ENCODE data around the gene LRRC4. TPM values are rescaled to one million over a fixed set of nuclear protein-coding genes. Genes with fewer than 3 reads are reported as not detected.

Gene LRRC4
- total RNA-seq, 1 donor from 2014 or later = 0.77 TPM

DNA sequence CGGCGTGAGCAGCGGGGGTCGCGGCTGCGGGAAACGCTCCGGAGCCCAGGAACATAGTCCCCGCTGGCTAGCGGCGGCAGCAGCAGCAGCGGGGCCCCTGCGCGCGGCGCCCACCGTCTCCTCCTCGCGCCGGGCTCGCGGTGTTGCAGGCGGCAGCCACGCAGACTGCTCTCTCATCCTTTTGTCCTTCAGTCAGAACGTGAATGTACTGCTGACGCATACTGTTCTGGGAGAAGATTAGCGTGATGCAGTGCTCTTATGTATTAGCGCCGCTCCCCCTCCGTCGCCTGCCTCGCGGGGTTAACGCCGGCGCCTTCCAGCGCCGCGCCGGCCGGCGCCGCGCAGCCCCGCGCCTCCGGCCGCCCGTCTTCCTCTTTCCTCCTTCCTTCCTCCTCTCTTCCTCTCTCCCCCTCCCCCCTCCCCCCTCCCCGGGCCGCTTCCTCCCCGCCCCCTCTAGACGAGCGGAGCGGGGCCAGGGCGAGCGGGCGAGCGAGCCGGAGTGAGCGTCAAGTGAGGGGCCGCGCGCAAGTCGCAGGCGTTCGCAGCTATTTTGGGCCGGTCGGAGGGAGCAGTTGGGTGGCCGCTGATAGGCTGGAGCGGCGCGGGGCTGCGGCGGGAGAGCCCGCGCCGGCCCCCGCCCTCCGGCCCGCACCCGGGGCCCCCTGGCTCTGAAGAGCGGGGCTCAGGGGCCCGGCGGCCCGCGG lies 816 bp upstream of the LRRC4 start:
- DNase-seq (ENCODE audit: low read depth in 2 of 2) = peak; percentile 59 to 91

- DNase-seq (ENCODE audit: low read depth in 2 of 2) = no peak
These were observed 979 bp downstream of the LRRC4 start for GRCh38 chr7:128030263-128030653.

- no peak for DNase-seq (ENCODE audit: low read depth in 2 of 2)
These were observed 1.7 kb downstream of the LRRC4 start for GRCh38 chr7:128029405-128029995.

DNA sequence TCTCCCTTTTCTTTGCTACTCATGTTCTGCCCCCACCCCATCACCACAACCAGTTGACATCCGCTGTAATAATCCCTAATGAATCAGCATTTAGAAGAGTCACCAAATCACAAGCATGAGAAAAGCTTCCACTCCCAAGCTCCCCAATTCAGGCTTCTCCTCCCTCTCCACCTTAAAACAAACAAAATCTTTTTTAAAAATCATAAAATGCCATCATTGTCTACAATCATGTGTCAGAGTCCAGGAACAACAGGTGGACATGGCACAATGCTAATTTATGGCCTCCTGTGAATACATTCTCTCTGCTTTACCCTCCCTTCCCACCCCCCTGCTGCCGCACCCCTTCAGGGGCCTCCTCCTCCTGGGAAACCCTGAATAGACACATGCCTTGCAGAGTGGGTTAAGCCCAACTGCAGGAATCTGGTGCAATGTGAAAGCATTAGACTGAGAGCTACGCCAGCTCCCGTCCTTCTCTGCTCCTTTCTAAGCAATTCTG lies 3.7 kb downstream of the LRRC4 start:
- DNase-seq (ENCODE audit: low read depth in 2 of 2) = no peak

DNA sequence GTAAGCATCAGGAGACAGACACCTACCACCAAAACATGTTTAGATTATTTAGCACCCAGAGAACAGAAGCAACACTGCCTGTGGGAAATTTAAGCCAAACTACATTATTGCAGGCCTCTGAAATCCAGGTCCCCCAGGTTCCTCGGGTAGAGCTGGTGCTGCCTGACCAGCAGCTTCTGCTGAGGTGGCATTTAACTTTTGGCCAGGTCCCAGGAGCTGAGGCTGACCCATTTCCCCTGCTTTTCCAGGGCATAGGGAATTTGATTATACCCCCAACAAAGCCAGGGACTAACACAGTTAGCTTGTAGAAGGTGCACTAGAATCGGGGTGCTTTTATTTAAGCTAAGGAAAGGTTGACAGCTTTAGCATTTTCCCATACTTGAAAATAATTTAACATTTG lies 4.7 kb downstream of the LRRC4 start:
- no peak for DNase-seq (ENCODE audit: low read depth in 2 of 2)

DNA sequence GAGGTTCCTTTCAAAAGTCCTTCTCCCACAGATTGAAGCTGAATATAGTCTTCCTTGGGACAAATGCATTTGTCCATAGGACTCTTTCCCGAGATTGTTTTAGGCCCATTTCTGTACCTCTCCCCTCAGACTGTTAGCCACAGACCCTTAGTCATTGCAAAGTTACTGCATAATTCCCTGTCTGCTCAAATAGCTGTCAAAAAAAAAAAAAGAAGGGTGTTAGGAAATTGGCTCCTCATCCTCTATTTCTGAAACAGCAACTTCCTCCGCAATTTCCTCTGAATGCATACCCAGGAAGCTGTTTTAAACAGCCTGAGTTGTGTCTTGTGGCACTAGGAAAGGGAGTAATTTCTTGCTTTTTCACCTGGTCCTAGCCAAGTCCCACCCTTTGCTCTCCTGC lies 5.4 kb downstream of the LRRC4 start:
- DNase-seq (ENCODE audit: low read depth in 2 of 2) = peak in 1 of 2 donors; percentile 18

- DNase-seq (ENCODE audit: low read depth in 2 of 2) = peak in 1 of 2 donors; percentile 29
These were observed 5.9 kb downstream of the LRRC4 start for GRCh38 chr7:128025380-128025779.

GRCh38 chr7:128024151-128024550 lies 7.1 kb downstream of the LRRC4 start:
- DNase-seq (ENCODE audit: low read depth in 2 of 2) = no peak

GRCh38 chr7:128022631-128023532 lies 8.4 kb downstream of the LRRC4 start:
- DNase-seq (ENCODE audit: low read depth in 2 of 2) = no peak

- no peak for DNase-seq (ENCODE audit: low read depth in 2 of 2)
These were observed 9.9 kb downstream of the LRRC4 start for GRCh38 chr7:128021366-128021765.

GRCh38 chr7:128020159-128020558 lies 11.1 kb downstream of the LRRC4 start:
- DNase-seq (ENCODE audit: low read depth in 2 of 2) = no peak

DNA sequence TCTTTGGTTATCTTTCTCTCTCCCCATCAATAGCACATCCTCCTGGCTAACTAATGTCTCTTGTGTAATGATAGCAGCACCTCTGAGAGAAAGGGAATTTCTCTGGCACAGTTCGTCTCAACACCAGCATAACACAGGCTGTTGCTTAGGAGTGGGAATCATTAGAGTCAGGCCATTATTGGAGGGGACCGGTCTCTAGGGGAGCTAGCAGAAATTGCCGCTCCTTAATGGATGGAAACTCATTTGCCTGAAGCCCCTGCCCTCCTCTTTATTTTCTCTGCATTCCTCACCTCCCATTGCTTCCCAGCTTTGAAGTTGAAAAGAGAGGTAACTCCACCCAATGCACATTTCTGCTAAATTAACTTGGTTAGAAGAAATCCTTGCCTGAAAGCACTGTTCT lies 11.9 kb downstream of the LRRC4 start:
- DNase-seq (ENCODE audit: low read depth in 2 of 2) = no peak

DNA sequence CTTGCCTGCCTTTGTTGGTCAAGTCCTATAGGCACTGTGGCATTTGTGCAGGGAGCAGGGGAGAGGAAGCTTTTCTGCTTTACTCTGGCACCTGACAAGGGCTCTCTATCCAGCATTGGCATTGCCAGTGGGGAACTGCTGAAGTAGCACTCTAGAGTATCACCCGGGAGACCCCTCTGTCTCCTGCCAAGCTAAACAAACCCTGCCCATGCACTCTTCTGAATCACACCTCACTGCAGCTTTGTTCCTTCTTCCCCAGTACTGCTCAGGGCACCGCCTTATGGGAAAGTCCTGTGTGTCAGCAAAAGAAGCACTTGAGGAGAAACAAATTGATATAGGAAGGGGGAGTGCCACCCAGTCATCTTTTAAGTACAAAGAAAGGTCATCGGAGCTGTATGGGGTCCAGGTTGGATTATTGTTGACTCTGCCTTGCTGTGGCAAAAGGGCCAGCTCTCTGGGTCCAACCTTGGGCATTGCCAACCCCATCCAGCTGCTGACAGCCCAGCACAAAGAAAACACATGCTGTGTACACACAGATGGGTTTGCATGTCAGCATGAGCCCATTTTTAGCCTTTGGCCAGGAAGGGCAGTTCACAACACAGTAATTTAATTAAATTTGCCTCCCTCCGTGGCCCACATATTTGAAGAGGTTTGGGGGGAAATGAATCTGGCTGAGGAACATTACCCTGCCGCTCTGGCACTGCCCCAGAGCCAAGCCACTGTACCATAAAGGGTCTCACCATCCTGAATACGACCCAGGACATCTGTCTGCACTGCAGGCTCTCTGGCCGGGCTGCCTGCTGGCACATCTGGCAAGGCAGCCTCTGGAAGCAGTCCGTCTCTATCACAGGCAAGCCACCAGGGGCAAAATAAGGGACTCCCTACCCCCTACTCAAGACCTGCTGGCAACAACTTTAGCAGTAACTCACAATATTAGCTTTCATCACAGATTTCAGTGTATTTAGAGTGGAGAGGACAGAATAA lies 13.1 kb downstream of the LRRC4 start:
- DNase-seq (ENCODE audit: low read depth in 2 of 2) = peak in 1 of 2 donors; percentile 81

DNA sequence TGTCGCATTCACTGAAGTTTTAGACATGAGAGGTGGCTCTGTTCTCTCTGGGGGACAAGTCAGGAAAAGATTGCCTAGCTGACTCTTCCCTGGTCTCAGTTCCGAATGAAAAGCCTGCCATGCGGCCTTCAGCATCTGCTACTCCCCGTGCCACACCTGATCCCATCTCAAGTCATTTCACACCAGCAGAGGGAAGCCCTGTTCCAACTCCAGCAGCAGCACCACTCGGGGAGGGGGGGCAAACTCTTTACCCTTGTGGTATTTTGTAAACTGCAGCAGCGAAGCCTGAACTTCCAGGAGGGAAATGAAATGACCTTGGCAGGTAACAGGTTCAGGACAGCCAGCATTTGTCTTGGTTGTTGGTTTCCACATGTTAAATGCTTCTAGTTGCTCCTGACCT lies 13.8 kb downstream of the LRRC4 start:
- DNase-seq (ENCODE audit: low read depth in 2 of 2) = no peak

DNA sequence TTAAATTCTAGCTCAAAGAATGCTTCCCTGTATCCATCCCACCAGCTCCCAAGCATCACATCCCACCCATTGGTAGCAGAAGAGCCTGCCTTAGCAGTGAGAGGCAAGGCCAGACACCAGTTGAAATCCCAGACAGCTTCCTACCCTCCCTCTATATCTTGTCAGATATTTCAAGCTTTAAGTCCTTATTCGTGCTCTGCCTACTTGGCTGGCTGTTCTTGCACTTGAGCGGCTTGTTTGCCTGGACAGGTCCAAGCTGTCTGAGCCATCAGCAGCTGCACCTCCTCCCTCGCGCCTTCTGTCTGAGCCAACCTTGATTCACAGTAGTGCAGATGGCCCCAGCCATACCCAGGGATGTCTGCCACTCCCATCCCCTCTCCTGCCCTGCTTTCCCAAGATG lies 16.4 kb downstream of the LRRC4 start:
- DNase-seq (ENCODE audit: low read depth in 2 of 2) = no peak

GRCh38 chr7:128011131-128011661 lies 20.0 kb downstream of the LRRC4 start:
- DNase-seq (ENCODE audit: low read depth in 2 of 2) = peak in 1 of 2 donors; percentile 59

- no peak for DNase-seq (ENCODE audit: low read depth in 2 of 2)
These were observed 20.7 kb downstream of the LRRC4 start for GRCh38 chr7:128010391-128011127.

- no peak for DNase-seq (ENCODE audit: low read depth in 2 of 2)
These were observed 22.5 kb downstream of the LRRC4 start for GRCh38 chr7:128008744-128009143.

GRCh38 chr7:128008141-128008540 lies 23.1 kb downstream of the LRRC4 start:
- no peak for DNase-seq (ENCODE audit: low read depth in 2 of 2)

GRCh38 chr7:128007303-128007680 lies 23.9 kb downstream of the LRRC4 start:
- DNase-seq (ENCODE audit: low read depth in 2 of 2) = no peak
